GM18868 (cell line): ENCODE results near the gene IPP.
A peak's percentile ranks its signal among the peaks of the same experiment; 100 is the strongest.
"Not testable (repeated sequence)": the region's sequence is repeated elsewhere in the genome, so short reads cannot be mapped to it uniquely, and the experiment has no call there.

ENCODE experiments used
- ATAC-seq: cut with Tn5 transposase; IDR thresholded peaks from one replicate; pipeline ENCODE4 v1.9.1; 2021; ENCODE audit warnings: mild to moderate bottlenecking, moderate library complexity; ENCODE audit not compliant: unreplicated experiment

IPP gene

DNA sequence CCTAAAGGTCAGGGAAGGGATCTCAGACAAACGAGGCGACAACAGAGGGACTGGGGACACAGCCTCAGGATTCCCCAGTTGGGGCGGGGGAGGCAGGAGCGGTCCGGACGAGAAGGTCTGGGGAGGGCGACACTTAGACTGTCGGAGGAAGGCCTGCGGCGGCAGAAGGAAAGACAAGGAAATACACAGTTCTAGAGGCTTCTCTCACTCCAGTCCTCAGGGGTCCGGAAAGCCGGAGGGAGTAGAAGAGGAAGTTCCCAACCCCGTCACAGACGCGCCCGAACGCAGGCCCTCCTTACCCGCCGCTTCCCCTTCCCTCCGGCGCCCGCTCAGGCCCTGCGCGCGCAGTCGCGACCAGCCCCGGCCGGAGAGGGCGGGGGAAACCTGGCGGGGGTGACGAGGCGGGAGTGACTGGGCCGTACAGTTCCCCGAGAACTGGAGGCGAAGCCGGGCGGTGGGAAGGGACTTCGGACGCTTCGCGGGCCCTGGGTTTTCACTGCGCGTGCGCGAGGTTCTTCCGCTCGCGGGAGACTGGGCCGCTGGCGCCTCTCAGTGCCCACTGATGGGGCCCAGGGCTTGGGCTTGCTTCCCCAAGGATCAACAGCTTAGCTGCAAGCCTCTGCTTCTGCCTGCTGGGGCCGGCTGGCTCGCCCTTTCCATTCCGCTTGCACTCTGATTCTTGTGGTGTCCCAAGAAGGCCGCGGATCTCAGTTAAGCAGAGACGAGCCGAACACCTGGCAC, at the start of gene IPP:
Gene IPP, minus strand, starts transcription at position 356 of the 741 bp plus-strand sequence. CDS start 4,242 bp downstream, outside the sequence.
- peak; percentile 92 for ATAC-seq

DNA sequence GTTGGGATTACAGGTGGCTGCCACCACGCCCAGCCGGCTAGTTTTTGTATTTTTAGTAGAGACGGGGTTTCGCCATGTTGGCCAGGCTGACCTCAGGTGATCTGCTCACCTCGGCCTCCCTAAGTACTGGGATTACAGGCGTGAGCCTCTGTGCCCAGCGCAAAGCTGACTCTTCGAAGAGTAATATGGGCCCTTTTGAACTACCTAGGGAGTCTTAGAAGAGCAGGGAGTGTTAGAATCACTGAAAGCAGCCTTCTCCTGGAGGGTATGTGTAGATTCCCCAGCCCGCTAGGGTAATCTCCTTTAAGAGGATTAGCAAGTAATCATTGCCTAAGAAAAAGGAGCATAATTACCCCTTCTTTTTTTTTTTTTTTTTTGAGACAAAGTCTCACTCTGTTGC, 46.5 kb upstream of the IPP start:
- ATAC-seq, result no peak

GRCh38 chr1:45796381-45796780, 45.9 kb upstream of the IPP start:
- ATAC-seq, result no peak

DNA sequence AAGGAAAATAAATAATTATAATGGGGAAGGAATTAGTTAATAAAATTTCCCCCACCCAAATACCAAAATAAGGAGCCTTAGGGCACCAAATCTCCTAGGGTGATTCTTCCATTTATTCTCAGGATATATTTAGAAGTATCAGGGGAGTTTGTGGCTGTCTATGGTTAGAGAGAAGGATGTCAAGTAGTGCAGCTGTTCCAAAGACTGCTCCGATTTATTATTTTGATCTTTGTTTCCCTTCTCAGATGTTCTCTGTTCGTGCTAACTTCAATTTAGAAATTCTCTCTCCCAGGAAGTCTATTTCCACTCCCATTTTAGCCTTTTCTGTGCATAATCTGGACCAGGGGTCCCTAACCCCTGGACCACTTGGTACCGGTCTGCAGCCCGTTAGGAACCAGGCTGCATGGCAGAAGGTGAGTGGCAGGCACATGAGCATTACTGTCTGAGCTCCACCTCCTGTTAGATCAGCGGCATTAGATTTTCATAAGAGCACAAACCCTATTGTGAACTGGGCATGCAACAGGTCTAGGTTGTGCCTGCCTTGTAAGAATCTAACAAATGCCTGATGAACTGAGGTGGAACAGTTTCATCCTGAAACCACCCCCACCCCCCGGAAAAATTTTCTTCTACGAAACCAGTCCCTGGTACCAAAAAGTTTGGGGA, 43.6 kb upstream of the IPP start:
- ATAC-seq, result no peak

- ATAC-seq, result no peak
These were observed 42.3 kb upstream of the IPP start for GRCh38 chr1:45792744-45793143.

GRCh38 chr1:45789601-45790000, 39.1 kb upstream of the IPP start:
- no peak for ATAC-seq

GRCh38 chr1:45787905-45788304, 37.5 kb upstream of the IPP start:
- ATAC-seq, result no peak

GRCh38 chr1:45785583-45785982, 35.1 kb upstream of the IPP start:
- ATAC-seq, result no peak

DNA sequence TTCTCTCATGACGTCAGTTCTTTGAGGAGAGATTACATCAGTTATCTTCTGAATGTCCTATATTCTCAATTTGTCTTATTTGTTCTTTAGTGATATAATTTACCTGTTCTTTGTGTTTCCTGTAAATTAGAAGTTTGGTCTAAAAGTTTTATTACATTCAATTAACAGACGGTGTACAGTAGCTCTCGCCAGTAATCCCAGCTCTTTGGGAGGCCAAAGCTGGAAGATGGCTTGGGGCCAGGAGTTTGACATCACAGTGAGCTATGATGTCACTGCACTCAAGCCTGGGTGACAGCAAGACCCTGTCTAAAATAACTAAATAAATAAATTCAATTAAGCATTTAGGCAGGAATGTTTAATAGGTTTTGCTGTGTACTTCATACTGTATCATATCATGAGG, 25.3 kb upstream of the IPP start:
- ATAC-seq, result no peak

DNA sequence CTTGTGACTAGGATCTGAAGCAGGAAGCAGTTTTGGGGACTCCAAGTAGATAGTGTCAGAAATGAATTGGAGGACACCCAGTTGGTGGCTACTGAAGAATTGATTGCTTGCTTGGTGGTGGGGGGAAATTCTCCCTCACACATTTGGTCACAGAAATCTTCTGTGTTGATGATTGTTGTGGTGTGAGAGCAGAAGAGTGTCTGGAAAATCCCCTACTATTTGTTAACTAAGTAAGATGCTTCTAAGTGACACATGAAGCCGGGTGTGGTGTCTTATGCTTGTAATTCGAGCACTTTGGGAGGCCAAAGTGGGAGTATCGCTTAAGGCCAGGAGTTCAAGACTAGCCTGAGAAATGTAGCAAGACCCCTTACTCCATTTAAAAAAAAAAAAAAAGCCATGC, 22.5 kb upstream of the IPP start:
- ATAC-seq, result peak; percentile 43

GRCh38 chr1:45769261-45769932, 18.9 kb upstream of the IPP start:
- no peak for ATAC-seq

DNA sequence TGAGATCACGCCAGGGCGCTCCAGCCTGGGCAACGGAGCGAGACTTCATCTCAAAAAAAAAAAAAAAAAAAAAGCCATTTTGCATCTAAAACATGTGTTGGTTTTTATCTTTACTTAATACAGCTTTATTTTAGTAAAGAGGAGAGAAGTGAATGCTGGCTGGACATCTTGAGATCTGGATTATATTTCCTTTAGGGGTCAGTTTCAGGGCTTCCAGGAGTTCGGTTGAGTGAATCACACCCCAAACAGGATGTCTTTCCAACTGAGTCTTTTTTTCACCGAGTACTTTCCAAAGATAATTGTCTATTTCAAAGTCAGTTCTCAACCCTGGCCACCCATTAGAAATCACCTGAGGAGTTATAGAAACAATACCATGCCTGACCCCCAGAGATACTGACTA, 16.6 kb upstream of the IPP start:
- no peak for ATAC-seq

DNA sequence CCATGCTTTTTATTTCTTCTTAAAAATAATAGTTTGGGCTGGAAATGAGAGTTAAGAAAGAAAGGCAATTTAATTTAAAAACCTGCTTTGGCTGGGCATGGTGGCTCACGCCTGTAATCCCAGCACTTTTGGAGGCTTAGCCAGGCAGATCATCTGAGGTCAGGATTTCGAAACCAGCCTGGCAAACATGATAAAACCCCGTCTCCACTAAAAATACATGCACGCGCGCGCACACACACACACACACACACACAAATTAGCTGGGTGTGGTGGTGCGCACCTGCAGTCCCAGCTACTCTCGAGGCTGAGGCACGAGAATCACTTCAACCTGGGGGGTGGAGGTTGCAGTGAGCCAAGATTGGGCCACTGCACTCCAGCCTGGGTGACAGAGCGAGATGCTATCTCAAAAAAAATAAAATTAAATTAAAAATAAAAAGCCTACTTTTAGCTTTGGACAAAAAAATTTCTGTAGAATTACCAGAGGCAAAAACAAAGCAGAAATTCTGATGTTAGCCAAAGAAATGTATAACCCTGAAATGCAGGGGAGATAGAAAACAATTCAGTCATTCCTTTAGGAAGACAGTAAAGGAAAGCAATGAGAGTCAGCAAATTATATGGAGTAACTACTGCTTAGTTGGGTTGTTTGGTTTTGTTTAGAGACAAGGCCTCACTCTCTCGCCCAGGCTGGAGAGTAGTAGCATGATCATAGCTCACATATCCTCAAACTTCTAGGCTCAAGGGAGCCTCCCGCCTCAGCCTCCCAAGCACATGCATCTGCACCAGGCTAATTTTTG, 15.7 kb upstream of the IPP start:
- ATAC-seq, result no peak

GRCh38 chr1:45762291-45762690, 11.8 kb upstream of the IPP start:
- ATAC-seq, result no peak

GRCh38 chr1:45755697-45756096, 5.2 kb upstream of the IPP start:
- ATAC-seq, result no peak

DNA sequence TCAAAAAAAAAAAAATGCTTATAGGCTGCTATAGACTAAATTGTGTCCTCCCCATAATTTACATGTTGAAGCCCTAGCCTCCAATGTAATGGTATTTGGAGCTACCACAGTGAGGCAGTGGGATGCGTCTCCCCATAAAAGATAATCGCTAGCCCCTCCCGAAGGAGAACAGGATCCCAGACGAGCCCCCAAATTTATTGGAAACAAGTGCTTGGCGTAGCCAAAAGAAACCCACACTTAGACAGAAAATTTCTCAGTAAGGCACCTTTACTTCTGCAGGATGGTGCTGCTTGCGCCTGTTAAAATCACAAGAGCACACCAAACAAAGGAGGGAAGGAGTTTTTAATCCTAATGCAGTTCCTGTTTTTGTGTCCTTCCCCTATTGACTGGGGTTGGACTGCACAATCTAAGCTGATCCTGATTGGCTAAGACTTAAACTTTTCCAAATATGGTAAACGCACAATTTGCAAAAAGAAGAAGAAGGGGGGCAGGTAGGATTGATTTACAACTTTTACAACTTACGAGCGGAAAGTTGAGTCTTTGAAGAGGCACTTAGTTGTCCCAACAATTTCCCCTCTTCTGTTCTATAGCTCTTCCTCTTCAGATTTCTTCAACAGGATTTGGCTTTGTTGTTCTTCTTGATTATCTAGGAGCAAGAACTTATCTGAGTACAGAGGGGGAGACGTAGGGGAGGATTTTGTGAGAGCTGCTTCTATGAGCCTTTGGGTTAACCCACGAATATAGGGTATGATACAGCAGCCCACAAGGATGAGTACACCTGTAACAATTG, 3.0 kb upstream of the IPP start:
- no peak for ATAC-seq

- no peak for ATAC-seq
These were observed 2.1 kb upstream of the IPP start for GRCh38 chr1:45752441-45753052.

DNA sequence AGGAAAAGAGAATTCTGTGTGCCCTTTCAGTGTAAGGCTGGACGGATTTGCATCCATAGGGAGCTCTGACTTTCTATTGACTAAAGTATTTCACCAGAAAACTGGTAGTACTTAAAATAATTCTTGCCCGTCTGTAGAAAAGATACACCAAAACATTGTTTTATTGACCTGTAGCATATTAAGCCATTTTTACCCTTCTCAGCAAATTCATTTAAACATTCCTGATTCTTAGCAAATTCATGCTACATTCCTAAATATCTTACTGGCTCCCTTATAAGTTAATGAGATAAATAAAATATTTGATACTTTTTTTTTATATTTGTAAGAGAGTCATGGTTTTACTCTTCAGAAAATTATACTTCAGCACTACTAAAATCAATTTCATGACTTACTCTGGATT, 1.6 kb upstream of the IPP start:
- no peak for ATAC-seq

DNA sequence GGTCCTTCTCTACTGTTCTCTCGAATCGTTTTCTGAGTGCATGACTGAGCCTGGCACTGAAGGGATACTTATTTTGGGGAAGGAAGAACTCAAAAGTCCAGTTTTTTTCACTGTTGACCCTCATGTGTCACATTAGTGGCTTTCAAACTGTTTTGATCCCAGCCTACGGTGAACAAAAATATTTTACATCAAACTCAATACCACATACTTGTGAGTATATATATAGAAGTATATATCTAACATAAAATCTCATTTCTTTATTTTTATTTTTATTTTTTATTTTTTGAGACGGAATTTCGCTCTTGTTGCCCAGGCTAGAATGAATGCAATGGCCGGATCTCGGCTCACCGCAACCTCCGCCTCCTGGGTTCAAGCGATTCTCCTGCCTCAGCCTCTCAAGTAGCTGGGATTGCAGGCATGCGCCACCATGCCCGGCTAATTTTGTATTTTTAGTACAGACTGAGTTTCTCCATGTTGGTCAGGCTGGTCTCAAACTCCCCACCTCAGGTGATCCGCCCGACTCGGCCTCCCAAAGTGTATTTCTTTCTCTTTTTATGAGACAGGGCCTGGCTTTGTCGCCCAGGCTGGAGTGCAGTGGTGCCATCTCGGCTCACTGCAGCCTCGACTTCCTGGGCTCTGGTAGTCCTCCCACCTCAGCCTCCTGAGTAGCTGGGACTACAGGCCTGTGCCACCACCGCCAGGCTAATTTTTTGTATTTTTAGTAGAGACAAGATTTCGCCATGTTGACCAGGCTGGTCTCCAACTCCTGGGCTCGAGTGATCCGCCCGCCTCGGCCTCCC, 786 bp upstream of the IPP start:
- not testable (repeated sequence) for ATAC-seq
